ENCODE results near the gene PSMA1. TPM values are rescaled to one million over a fixed set of nuclear protein-coding genes. Genes with fewer than 3 reads are reported as not detected.

Gene PSMA1
- total and polyA plus RNA-seq, 2 of the 8 experiments (the other 6 are each of a cell fraction or from before 2014, with no cell fraction given): 148 to 159 TPM

- 97% methylated on average over 4 of the region's 4 CpGs; no CpG with 5 or more reads in 1 of the 2 experiments for WGBS, 2 experiments (ENCODE audit: extremely low coverage in 1 of 2, insufficient coverage in 1 of 2, insufficient read length in 1 of 2, insufficient replicate concordance in 2 of 2, low coverage in 1 of 2, low lambda C conversion rate in 2 of 2, missing lambda C conversion rate in 1 of 2)
- no peak overlapping the region for H2AK5ac ChIP-seq (ENCODE audit: low read depth, low read length)
- DNase-seq (ENCODE audit: low read depth in 1 of 2, low spot score in 2 of 2): no peak
- no peaks in the 10 kb centered on the region for H3K27me3 ChIP-seq (replicated peaks in 1 of 4; ENCODE audit: control insufficient read depth in 3 of 4, extremely low read depth in 1 of 4, insufficient read depth in 3 of 4, low read length in 3 of 4)
- TF ChIP-seq CHD2 (IDR thresholded peaks at IDR 0.05; ENCODE audit: low read length) (no peak), GABPA (IDR thresholded peaks at IDR 0.05; ENCODE audit: borderline replicate concordance, insufficient read depth, low read length) (no peak), ASH2L (IDR thresholded peaks at IDR 0.05; ENCODE audit: low read length) (no peak), NRF1 (IDR thresholded peaks at IDR 0.05; ENCODE audit: low read depth, low read length) (no peak), BCL11A (IDR thresholded peaks at IDR 0.05; ENCODE audit: low read depth in 2 of 2, low read length in 2 of 2) (no peak), CEBPB (IDR thresholded peaks at IDR 0.05; ENCODE audit: low read depth, low read length) (no peak), SIRT6 (IDR thresholded peaks at IDR 0.05; ENCODE audit: low read length) (no peak), CHD1 (IDR thresholded peaks at IDR 0.05; ENCODE audit: low read depth, low read length) (no peak)
- no peak overlapping the region for H3K14ac ChIP-seq (ENCODE audit: insufficient read length)
- no peak overlapping the region for H2BK20ac ChIP-seq (ENCODE audit: low read length)
- no peaks in the 10 kb centered on the region for H3K23me2 ChIP-seq (ENCODE audit: low read depth, low read length)
- H3K18ac ChIP-seq (ENCODE audit: extremely low read depth, low read length): no peak overlapping the region
- H3K79me2 ChIP-seq (ENCODE audit: control insufficient read depth in 1 of 2, insufficient read depth in 2 of 2, low read length in 2 of 2): no peaks in the 10 kb centered on the region
- no peaks in the 10 kb centered on the region for H3K9me3 ChIP-seq (ENCODE audit: insufficient read depth in 2 of 2, low read depth in 1 of 2, low read length in 1 of 2)
- H4K91ac ChIP-seq (replicated peaks; ENCODE audit: insufficient read length, low read length): no peak overlapping the region
- no peak overlapping the region for H2BK15ac ChIP-seq (ENCODE audit: low read length)
- H3K79me1 ChIP-seq (ENCODE audit: low read depth, low read length): no peaks in the 10 kb centered on the region
- no peak for FAIRE-seq
- H4K20me1 ChIP-seq (replicated peaks in 1 of 2; ENCODE audit: control insufficient read depth in 1 of 2, insufficient read depth in 2 of 2, low read length in 2 of 2): no peaks in the 10 kb centered on the region
- no peak overlapping the region for H3K4ac ChIP-seq (replicated peaks; ENCODE audit: insufficient read length, low read depth, low read length)
- H2AFZ ChIP-seq (ENCODE audit: low read length): no peak overlapping the region
- no peaks in the 10 kb centered on the region for H3K36me3 ChIP-seq (ENCODE audit: control insufficient read depth in 2 of 4, insufficient read depth in 4 of 4, low read length in 3 of 4)
- H2BK12ac ChIP-seq (ENCODE audit: low read depth, low read length): no peak overlapping the region
- H3K56ac ChIP-seq (replicated peaks; ENCODE audit: insufficient read length, low read depth, low read length): no peak overlapping the region
- H3K4me2 ChIP-seq (ENCODE audit: insufficient read depth in 1 of 2, low read depth in 2 of 2, low read length in 2 of 2): no peak overlapping the region
- no peaks in the 10 kb centered on the region for H3K4me1 ChIP-seq (replicated peaks in 1 of 4; ENCODE audit: control insufficient read depth in 3 of 4, insufficient read depth in 4 of 4, low read length in 3 of 4)
- no peak overlapping the region for H4K8ac ChIP-seq (ENCODE audit: extremely low read depth, insufficient read depth, low read length)
- H3K9ac ChIP-seq (replicated peaks in 1 of 4; ENCODE audit: extremely low read depth in 1 of 4, low read depth in 3 of 4, low read length in 3 of 4): no peak overlapping the region; a peak in 1 of 7 replicates
- no peak overlapping the region for H2BK120ac ChIP-seq (replicated peaks; ENCODE audit: low read depth, low read length)
- H3K4me3 ChIP-seq (ENCODE audit: extremely low read depth in 1 of 4, insufficient read depth in 2 of 4, low read depth in 3 of 4, low read length in 4 of 4): no peak overlapping the region
- no peak overlapping the region for H3K27ac ChIP-seq (ENCODE audit: low read depth, low read length)
- no peak overlapping the region for H2BK5ac ChIP-seq (ENCODE audit: low read depth, low read length)
- H3K23ac ChIP-seq (ENCODE audit: insufficient read length): no peak overlapping the region
- no peak overlapping the region for H4K5ac ChIP-seq (ENCODE audit: insufficient read length, low read depth, low read length)
- POLR2A ChIA-PET (ENCODE audit: partially characterized antibody): interaction anchor here (0.6 to 1.4 kb wide), 2 partner anchors 13 to 238 kb away, joined by 3 read pairs; no protein-coding TSS in a partner anchor
- CTCF ChIA-PET (ENCODE audit: partially characterized antibody): interaction anchor here (0.6 to 1.2 kb wide), 3 partner anchors 10 to 356 kb away, joined by 3 to 4 read pairs (median 3); no protein-coding TSS in a partner anchor
Observed at GRCh38 chr11:14552089-14552488, 31.9 kb upstream of the PSMA1 start.

All from H1 (cell line).